Type B pancreatic cell (in vitro differentiated cells): ENCODE measurements around the gene MAPKAPK5. TPM values are rescaled to one million over a fixed set of nuclear protein-coding genes. Genes with fewer than 3 reads are reported as not detected.
A peak's percentile ranks its signal among the peaks of the same experiment; 100 is the strongest.
"Not testable (repeated sequence)": the region's sequence is repeated elsewhere in the genome, so short reads cannot be mapped to it uniquely, and the experiment has no call there.

Source experiments
- DNase-seq: peaks from one replicate; pipeline ENCODE4 v3.0.0; 2021; ENCODE audit warnings: mixed read lengths; ENCODE audit not compliant: unreplicated experiment; ENCODE audit errors: extremely low spot score
- H3K27ac Mint-ChIP-seq: 2 replicates; pipeline ENCODE4 v1.8.0; 2021; ENCODE audit warnings: mild to moderate bottlenecking, mixed read lengths
- H3K27me3 Mint-ChIP-seq: 2 replicates; pipeline ENCODE4 v1.8.0; 2021; ENCODE audit warnings: mixed read lengths
- H3K36me3 Mint-ChIP-seq: 2 replicates; pipeline ENCODE4 v1.8.0; 2021; ENCODE audit warnings: mixed read lengths
- H3K4me1 Mint-ChIP-seq: one replicate; pipeline ENCODE4 v1.8.0; 2021; ENCODE audit warnings: mixed read lengths; ENCODE audit not compliant: unreplicated experiment
- H3K4me3 Mint-ChIP-seq: 2 replicates; pipeline ENCODE4 v1.8.0; 2021; ENCODE audit warnings: mild to moderate bottlenecking, mixed read lengths
- H3K9me3 Mint-ChIP-seq: 2 replicates; pipeline ENCODE4 v1.8.0; 2021; ENCODE audit warnings: mixed read lengths
- CTCF ChIP-seq: fragments of 200-600 bp; sonication (generic); conservative IDR thresholded peaks from 2 replicates; pipeline ENCODE4 v1.5.0; 2021; ENCODE audit warnings: antibody characterized with exemption, mild to moderate bottlenecking
- total RNA-seq: library from RNA; stranded (reverse); gene quantifications from 2 replicates; pipeline ENCODE4 v1.2.1, GENCODE V29; 2021; ENCODE audit warnings: low replicate concordance

The MAPKAPK5 gene
- total RNA-seq, 1 donor from 2014 or later, result 61.4 TPM

GRCh38 chr12:111803851-111804250, 38.2 kb upstream of the MAPKAPK5 start:
- H3K9me3 Mint-ChIP-seq, result no peaks in the 10 kb centered on the region
- no peak for DNase-seq
- H3K27me3 Mint-ChIP-seq, result no peaks in the 10 kb centered on the region
- TF ChIP-seq CTCF, result no peak
- peaks cover 8% of the 10 kb centered on the region for H3K36me3 Mint-ChIP-seq
- H3K27ac Mint-ChIP-seq, result no peak overlapping the region
- no peak overlapping the region for H3K4me3 Mint-ChIP-seq
- H3K4me1 Mint-ChIP-seq, result no peaks in the 10 kb centered on the region

DNA sequence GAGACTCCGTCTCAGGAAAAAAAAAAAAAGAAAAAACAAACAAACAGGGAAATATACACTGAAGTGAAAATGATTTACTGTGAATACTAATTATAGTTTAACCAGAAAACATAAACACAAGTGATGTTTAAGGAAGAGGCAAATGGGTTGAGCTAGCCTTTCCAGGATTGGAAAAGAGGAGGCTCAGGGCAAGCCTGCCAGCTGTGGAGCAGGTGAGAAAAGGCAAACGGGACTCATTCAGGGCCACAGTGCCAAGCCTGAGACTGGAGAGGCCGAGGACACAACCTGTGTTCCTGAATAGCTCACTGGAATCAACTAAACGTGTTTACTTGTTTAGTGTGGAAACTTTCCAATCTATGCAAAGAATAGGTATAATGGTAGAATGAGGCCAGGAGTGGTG, 35.7 kb upstream of the MAPKAPK5 start:
- no peak for TF ChIP-seq CTCF

DNA sequence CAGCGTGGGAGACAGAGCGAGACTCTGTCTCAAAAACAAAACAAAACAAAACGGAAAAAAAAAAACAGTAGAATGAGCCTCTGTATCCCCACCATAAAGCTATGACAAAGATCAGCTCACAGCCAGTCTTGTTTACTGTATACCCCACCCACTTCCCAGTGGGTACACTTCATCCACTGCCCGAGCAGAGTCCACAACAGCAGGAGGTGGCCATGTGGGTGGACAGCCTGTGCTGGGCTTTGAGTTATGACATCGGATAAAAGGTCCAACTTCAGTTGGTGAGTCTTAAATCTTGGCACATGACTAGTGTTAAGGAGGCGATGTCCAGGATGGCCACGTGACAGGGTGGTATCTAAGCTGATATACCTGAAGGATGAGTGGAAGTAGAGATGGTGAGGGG, 34.8 kb upstream of the MAPKAPK5 start:
- no peak overlapping the region for H3K4me3 Mint-ChIP-seq
- no peaks in the 10 kb centered on the region for H3K27me3 Mint-ChIP-seq
- no peaks in the 10 kb centered on the region for H3K9me3 Mint-ChIP-seq
- H3K4me1 Mint-ChIP-seq, result no peaks in the 10 kb centered on the region
- peaks cover 4% of the 10 kb centered on the region for H3K36me3 Mint-ChIP-seq
- no peak for DNase-seq
- no peak overlapping the region for H3K27ac Mint-ChIP-seq
- no peak for TF ChIP-seq CTCF

More for the DNA sequence above, 35.7 kb upstream of the MAPKAPK5 start:
- no peak for DNase-seq
- no peak overlapping the region for H3K4me3 Mint-ChIP-seq
- H3K4me1 Mint-ChIP-seq, result no peaks in the 10 kb centered on the region
- H3K36me3 Mint-ChIP-seq, result peaks cover 4% of the 10 kb centered on the region
- no peaks in the 10 kb centered on the region for H3K27me3 Mint-ChIP-seq
- H3K27ac Mint-ChIP-seq, result no peak overlapping the region
- no peaks in the 10 kb centered on the region for H3K9me3 Mint-ChIP-seq

DNA sequence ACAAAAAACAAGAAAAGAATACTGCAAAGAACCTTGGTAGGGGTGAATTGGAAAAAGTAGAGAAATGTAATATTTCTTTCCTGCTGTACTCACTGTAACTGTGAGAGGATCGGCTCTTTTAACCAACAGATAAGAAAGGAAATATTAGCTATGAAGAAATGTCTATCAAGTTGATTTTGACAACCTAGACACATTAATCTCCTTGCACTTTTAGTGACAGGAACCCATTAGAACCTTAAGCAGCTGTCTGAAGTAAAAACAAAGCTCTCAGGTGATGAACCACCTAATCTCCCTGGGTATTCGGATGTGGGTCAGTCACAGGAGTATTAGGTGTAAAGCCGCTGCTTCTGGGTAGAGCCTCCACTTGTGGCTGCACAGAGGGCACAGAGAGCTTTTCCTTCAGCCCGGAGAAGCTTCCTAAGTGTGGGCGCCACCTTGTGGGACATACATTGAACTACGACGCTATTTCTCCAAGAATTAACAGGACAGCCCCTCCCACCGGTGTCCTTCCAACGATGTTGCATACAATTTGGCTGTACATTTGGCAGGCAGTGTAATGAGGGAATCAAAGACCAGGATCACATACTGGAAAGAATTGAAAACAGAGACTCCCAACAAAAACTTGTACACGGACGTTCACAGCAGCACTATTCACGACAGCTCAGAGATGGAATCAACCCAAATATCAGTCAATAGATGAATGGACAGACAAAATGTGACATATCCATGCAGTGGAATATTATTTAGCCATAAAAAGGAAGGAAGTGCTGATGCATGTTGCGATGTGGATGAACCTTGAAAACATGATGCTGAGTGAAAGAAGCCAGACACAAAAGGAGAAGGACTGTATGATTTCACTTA, 28.9 kb upstream of the MAPKAPK5 start:
- Mint-ChIP-seq H3K27ac (peak overlapping the region; percentile 6), H3K27me3 (no peaks in the 10 kb centered on the region), H3K9me3 (no peaks in the 10 kb centered on the region), H3K4me3 (no peak overlapping the region), H3K36me3 (peaks cover 3% of the 10 kb centered on the region), H3K4me1 (peaks cover 5% of the 10 kb centered on the region)
- no peak for DNase-seq
- peak; percentile 90 for TF ChIP-seq CTCF

GRCh38 chr12:111816065-111816615, 25.9 kb upstream of the MAPKAPK5 start:
- H3K4me1 Mint-ChIP-seq, result peaks cover 9% of the 10 kb centered on the region
- H3K4me3 Mint-ChIP-seq, result no peak overlapping the region
- TF ChIP-seq CTCF, result no peak
- H3K27me3 Mint-ChIP-seq, result no peaks in the 10 kb centered on the region
- H3K36me3 Mint-ChIP-seq, result peaks cover 3% of the 10 kb centered on the region
- H3K9me3 Mint-ChIP-seq, result no peaks in the 10 kb centered on the region
- no peak overlapping the region for H3K27ac Mint-ChIP-seq
- DNase-seq, result no peak

DNA sequence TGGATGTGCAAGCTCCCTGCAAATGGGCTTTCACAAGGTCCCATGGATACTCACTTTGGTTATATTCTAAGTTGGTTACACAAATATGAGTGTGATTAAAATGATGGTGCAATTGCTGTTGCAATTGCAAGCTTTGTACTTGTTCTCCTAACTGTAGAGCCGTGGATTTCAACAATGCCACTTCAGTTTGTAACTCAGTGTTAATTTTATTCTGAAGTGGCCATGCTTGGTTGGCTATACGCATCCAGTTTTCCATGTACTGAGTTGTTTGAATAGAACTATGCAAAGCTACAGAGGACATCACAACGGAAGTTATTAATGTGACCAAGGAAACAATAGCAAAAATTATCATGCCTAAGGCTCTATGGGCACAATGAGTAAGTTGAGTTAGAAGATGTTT, 25.1 kb upstream of the MAPKAPK5 start:
- not testable (repeated sequence) for H3K27ac Mint-ChIP-seq, H3K27me3 Mint-ChIP-seq, H3K9me3 Mint-ChIP-seq, H3K4me3 Mint-ChIP-seq, H3K4me1 Mint-ChIP-seq, DNase-seq, H3K36me3 Mint-ChIP-seq
